Measurements from ENCODE around the gene SAA4.
"Not testable (repeated sequence)": the region's sequence is repeated elsewhere in the genome, so short reads cannot be mapped to it uniquely, and the experiment has no call there.

The SAA4 gene

GRCh38 chr11:18246379-18247190 lies 10.0 kb upstream of the SAA4 start:
- DNase-seq: not testable (repeated sequence)

- no peak for DNase-seq
Measured at GRCh38 chr11:18245396-18245795, 8.8 kb upstream of the SAA4 start.

- DNase-seq: no peak
Measured at GRCh38 chr11:18243783-18244362, 7.3 kb upstream of the SAA4 start.

GRCh38 chr11:18239655-18240054 lies 3.1 kb upstream of the SAA4 start:
- DNase-seq: no peak

GRCh38 chr11:18235394-18236334 lies 938 bp downstream of the SAA4 start:
- DNase-seq: no peak

- no peak for DNase-seq
Measured at GRCh38 chr11:18233912-18234311, 2.7 kb downstream of the SAA4 start.

- DNase-seq: no peak
Measured at GRCh38 chr11:18230859-18231258, 5.7 kb downstream of the SAA4 start.

- no peak for DNase-seq
Measured at GRCh38 chr11:18229501-18229900, 7.1 kb downstream of the SAA4 start.

GRCh38 chr11:18225913-18226312 lies 10.7 kb downstream of the SAA4 start:
- DNase-seq: no peak

- DNase-seq: no peak
Measured at GRCh38 chr11:18223591-18224387, 12.8 kb downstream of the SAA4 start.

GRCh38 chr11:18222814-18223421 lies 13.7 kb downstream of the SAA4 start:
- no peak for DNase-seq

- no peak for DNase-seq
Measured at GRCh38 chr11:18221274-18221876, 15.2 kb downstream of the SAA4 start.

- DNase-seq: no peak
Measured at GRCh38 chr11:18209058-18209457, 27.5 kb downstream of the SAA4 start.

- no peak for DNase-seq
Measured at GRCh38 chr11:18204771-18205170, 31.8 kb downstream of the SAA4 start.

GRCh38 chr11:18204220-18204619 lies 32.4 kb downstream of the SAA4 start:
- DNase-seq: no peak

GRCh38 chr11:18203723-18204122 lies 32.9 kb downstream of the SAA4 start:
- no peak for DNase-seq

GRCh38 chr11:18197738-18198137 lies 38.9 kb downstream of the SAA4 start:
- DNase-seq: not testable (repeated sequence)

GRCh38 chr11:18196532-18196931 lies 40.1 kb downstream of the SAA4 start:
- DNase-seq: no peak

GRCh38 chr11:18193010-18193409 lies 43.6 kb downstream of the SAA4 start:
- no peak for DNase-seq

GRCh38 chr11:18191376-18191775 lies 45.2 kb downstream of the SAA4 start:
- DNase-seq: no peak

GRCh38 chr11:18189476-18190245 lies 46.9 kb downstream of the SAA4 start:
- not testable (repeated sequence) for DNase-seq

Data from NCI-H1092 (cell line).